Thyroid gland (tissue), 4 donors: ENCODE results near the gene FSIP1. TPM values are rescaled to one million over a fixed set of nuclear protein-coding genes. Genes with fewer than 3 reads are reported as not detected.
A peak's percentile ranks its signal among the peaks of the same experiment; 100 is the strongest.

Source experiments
- DNase-seq, 2 donors: peaks; one replicate each; pipeline ENCODE4 v3.0.0-alpha.2; 2019
- H3K27ac ChIP-seq, 3 donors: fragments of 200-600 bp; sonication (generic); 1 replicate in 2 of 3; 2 replicates in 1 of 3; pipeline ENCODE4 v1.5.1; 2016 to 2019; ENCODE audit warnings: mild to moderate bottlenecking in 1 of 3, moderate library complexity in 1 of 3
- H3K27me3 ChIP-seq: fragments of 200-600 bp; sonication (generic); one replicate; pipeline ENCODE4 v1.5.1; 2019
- H3K36me3 ChIP-seq, 2 donors: fragments of 200-600 bp; sonication (generic); one replicate each; pipeline ENCODE4 v1.5.1; 2016 to 2019
- H3K4me1 ChIP-seq, 2 donors: fragments of 200-600 bp; sonication (generic); one replicate each; pipeline ENCODE4 v1.5.1; 2017 to 2019
- H3K4me3 ChIP-seq, 3 donors: fragments of 200-600 bp; sonication (generic); replicated peaks in 1 of 3; 1 replicate in 2 of 3; 2 replicates in 1 of 3; pipeline ENCODE4 v1.5.1; 2016; ENCODE audit warnings: mild to moderate bottlenecking in 1 of 3
- H3K9me3 ChIP-seq: fragments of 200-600 bp; sonication (generic); one replicate; pipeline ENCODE4 v1.5.1; 2017
- CTCF ChIP-seq, 6 experiments: fragments of 200-600 bp in 3 of 6; fragments of 450-650 bp in 3 of 6; sonication (generic) in 3 of 6; IDR thresholded peaks; one replicate each; pipeline ENCODE4 v1.5.1; 2016 to 2019; ENCODE audit warnings: antibody characterized with exemption in 6 of 6, mild to moderate bottlenecking in 2 of 6, inconsistent platforms in 1 of 6, moderate library complexity in 1 of 6
- POLR2A ChIP-seq, 2 donors: fragments of 450-650 bp; IDR thresholded peaks; one replicate each; pipeline ENCODE4 v1.6.1; 2017; ENCODE audit warnings: antibody characterized with exemption in 2 of 2, mild to moderate bottlenecking in 2 of 2, moderate library complexity in 1 of 2
- WGBS, 2 donors: methylation state at CpG; one replicate each; pipeline ENCODE4 v1.1.5; 2017; 5-methylcytosine and 5-hydroxymethylcytosine counted together
- intact Hi-C: fragments of 100-400 bp; cut with DNase I; formaldehyde crosslinking; loops from one replicate; pipeline ENCODE4 v1.15.1; 2023
- total RNA-seq, 4 donors: library from RNA; depleted of rRNA; stranded (reverse); fragments of >200 nt; gene quantifications; one replicate each; pipeline ENCODE4 v1.2.3, GENCODE V29; 2016

The FSIP1 gene
- total RNA-seq, 4 donors from 2014 or later = 0.94 to 2.5 (median 1.5) TPM

GRCh38 chr15:39580485-39581241 lies 202.0 kb downstream of the FSIP1 start, which contains the start of gene THBS1:
THBS1 (plus strand) TSS chr15:39581079; CDS start chr15:39581858, 779 bp downstream.
- TF ChIP-seq CTCF (IDR thresholded peaks at IDR 0.05) (no peak), POLR2A (IDR thresholded peaks at IDR 0.05) (peak in 1 of 2 donors; percentile 67)
- no peaks in the 10 kb centered on the region for H3K9me3 ChIP-seq
- H3K27me3 ChIP-seq = no peaks in the 10 kb centered on the region
- peak within 1 kb of the TSS; percentile 4 to 42 (median 22) for H3K4me3 ChIP-seq
- peak; percentile 66 to 82 for DNase-seq
- intact Hi-C loops = loop anchor here (5.0 to 10.0 kb wide), 2 partner anchors 174 to 408 kb away; no protein-coding TSS in a partner anchor
- 1 to 2% methylated on average over 14 to 17 of the region's 74 CpGs for WGBS, 2 donors
- peaks cover 8% of the 10 kb centered on the region in 2 donors for H3K4me1 ChIP-seq
- peaks cover 0 to 10% of the 10 kb centered on the region in 2 donors for H3K36me3 ChIP-seq
- peak within 1 kb of the TSS in 2 of 3 donors; percentile 64 to 80 for H3K27ac ChIP-seq

- peak; percentile 72 to 98 (median 96) for TF ChIP-seq CTCF (IDR thresholded peaks at IDR 0.05)
- no peak for TF ChIP-seq POLR2A (IDR thresholded peaks at IDR 0.05)
- Histone ChIP-seq H3K36me3 (peaks cover 0 to 8% of the 10 kb centered on the region in 2 donors), H3K4me3 (peak overlapping the region; percentile 4 to 42 (median 22)), H3K9me3 (no peaks in the 10 kb centered on the region), H3K27me3 (no peaks in the 10 kb centered on the region), H3K27ac (peak overlapping the region in 2 of 3 donors; percentile 64 to 80), H3K4me1 (peaks cover 8% of the 10 kb centered on the region in 2 donors)
- 0 to 3% methylated on average over 12 to 17 of the region's 29 CpGs for WGBS, 2 donors
- intact Hi-C loops = loop anchor here (5.0 to 10.0 kb wide), 2 partner anchors 175 to 408 kb away; no protein-coding TSS in a partner anchor
- peak; percentile 90 to 95 for DNase-seq
These were observed 202.5 kb downstream of the FSIP1 start for GRCh38 chr15:39580117-39580484.

GRCh38 chr15:39579487-39580116 lies 203.0 kb downstream of the FSIP1 start:
- WGBS, 2 donors = 9 to 11% methylated on average over 15 to 18 of the region's 18 CpGs
- peak; percentile 57 to 64 for DNase-seq
- H3K9me3 ChIP-seq = no peaks in the 10 kb centered on the region
- no peak for TF ChIP-seq CTCF (IDR thresholded peaks at IDR 0.05)
- TF ChIP-seq POLR2A (IDR thresholded peaks at IDR 0.05) = no peak
- intact Hi-C loops = loop anchor here (5.0 to 10.0 kb wide), 2 partner anchors 175 to 407 kb away; no protein-coding TSS in a partner anchor
- peaks cover 8% of the 10 kb centered on the region in 2 donors for H3K4me1 ChIP-seq
- H3K27ac ChIP-seq = peak overlapping the region in 1 of 3 donors; percentile 32
- peaks cover 0 to 6% of the 10 kb centered on the region in 2 donors for H3K36me3 ChIP-seq
- H3K4me3 ChIP-seq = peak overlapping the region; percentile 4 to 42 (median 22)
- H3K27me3 ChIP-seq = no peaks in the 10 kb centered on the region

GRCh38 chr15:39578851-39579486 lies 203.7 kb downstream of the FSIP1 start:
- no peaks in the 10 kb centered on the region for H3K9me3 ChIP-seq
- no peak for TF ChIP-seq POLR2A (IDR thresholded peaks at IDR 0.05)
- TF ChIP-seq CTCF (IDR thresholded peaks at IDR 0.05) = peak in 1 of 6 experiments; percentile 16
- peak; percentile 30 to 43 for DNase-seq
- peaks cover 0 to 3% of the 10 kb centered on the region in 2 donors for H3K36me3 ChIP-seq
- 63 to 64% methylated on average over 5 of the region's 5 CpGs for WGBS, 2 donors
- no peak overlapping the region for H3K4me3 ChIP-seq
- intact Hi-C loops = no loop called here
- H3K4me1 ChIP-seq = peaks cover 8% of the 10 kb centered on the region in 2 donors
- no peak overlapping the region for H3K27ac ChIP-seq
- H3K27me3 ChIP-seq = no peaks in the 10 kb centered on the region
